ENCODE measurements around the gene RRAS2. TPM values are rescaled to one million over a fixed set of nuclear protein-coding genes. Genes with fewer than 3 reads are reported as not detected.

The RRAS2 gene
- total RNA-seq, 1 donor from 2014 or later, result 36.0 TPM

DNA sequence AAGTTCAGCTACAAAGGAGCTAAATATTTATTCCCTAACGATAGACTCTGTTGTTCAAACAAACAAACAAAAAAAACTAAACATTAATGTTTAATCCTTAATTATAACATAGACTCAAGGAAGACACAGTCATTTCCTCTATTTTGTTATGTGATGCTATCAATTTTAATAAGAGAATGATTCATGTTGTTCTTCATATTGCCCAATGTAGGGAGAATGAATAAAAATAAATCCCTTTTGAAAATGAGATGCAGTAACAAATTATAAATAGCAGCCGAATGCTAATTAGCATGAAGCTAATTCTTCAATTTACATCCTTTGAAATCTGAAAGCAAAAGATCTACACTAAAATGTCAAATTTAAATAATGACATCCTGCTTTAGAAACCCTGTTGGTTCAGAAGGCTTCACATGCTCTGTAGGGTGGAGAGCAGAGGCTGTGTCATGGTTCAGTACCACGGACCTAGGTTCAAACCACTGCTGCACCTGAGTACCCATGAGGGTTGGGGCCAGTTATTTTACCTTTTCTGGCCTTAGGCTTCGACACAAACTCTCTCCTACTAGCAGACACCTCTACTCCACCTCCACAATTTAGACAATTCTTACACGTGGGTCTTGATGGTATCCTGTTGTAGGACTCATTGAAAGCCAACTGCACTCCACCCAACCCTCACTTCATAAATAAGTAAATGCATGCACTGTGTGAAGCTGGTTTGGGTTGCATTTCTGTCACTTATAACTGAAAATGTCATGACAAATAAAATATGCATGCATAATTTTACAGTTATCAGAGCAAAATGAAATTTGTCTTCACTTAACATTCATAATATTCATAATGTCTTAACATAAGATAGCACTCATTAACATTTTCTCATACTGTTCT, 89.0 kb downstream of the RRAS2 start:
- Mint-ChIP-seq H3K9me3 (no peaks in the 10 kb centered on the region), H3K4me3 (no peak overlapping the region), H3K4me1 (ENCODE audit: unreplicated experiment) (peaks cover under 1% of the 10 kb centered on the region), H3K27me3 (no peaks in the 10 kb centered on the region), H3K36me3 (peaks cover 21% of the 10 kb centered on the region), H3K27ac (no peak overlapping the region)
- DNase-seq (ENCODE audit: extremely low spot score, unreplicated experiment), result no peak
- TF ChIP-seq, protein P1, sequence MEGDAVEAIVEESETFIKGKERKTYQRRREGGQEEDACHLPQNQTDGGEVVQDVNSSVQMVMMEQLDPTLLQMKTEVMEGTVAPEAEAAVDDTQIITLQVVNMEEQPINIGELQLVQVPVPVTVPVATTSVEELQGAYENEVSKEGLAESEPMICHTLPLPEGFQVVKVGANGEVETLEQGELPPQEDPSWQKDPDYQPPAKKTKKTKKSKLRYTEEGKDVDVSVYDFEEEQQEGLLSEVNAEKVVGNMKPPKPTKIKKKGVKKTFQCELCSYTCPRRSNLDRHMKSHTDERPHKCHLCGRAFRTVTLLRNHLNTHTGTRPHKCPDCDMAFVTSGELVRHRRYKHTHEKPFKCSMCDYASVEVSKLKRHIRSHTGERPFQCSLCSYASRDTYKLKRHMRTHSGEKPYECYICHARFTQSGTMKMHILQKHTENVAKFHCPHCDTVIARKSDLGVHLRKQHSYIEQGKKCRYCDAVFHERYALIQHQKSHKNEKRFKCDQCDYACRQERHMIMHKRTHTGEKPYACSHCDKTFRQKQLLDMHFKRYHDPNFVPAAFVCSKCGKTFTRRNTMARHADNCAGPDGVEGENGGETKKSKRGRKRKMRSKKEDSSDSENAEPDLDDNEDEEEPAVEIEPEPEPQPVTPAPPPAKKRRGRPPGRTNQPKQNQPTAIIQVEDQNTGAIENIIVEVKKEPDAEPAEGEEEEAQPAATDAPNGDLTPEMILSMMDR (conservative IDR thresholded peaks at IDR 0.05), result no peak

DNA sequence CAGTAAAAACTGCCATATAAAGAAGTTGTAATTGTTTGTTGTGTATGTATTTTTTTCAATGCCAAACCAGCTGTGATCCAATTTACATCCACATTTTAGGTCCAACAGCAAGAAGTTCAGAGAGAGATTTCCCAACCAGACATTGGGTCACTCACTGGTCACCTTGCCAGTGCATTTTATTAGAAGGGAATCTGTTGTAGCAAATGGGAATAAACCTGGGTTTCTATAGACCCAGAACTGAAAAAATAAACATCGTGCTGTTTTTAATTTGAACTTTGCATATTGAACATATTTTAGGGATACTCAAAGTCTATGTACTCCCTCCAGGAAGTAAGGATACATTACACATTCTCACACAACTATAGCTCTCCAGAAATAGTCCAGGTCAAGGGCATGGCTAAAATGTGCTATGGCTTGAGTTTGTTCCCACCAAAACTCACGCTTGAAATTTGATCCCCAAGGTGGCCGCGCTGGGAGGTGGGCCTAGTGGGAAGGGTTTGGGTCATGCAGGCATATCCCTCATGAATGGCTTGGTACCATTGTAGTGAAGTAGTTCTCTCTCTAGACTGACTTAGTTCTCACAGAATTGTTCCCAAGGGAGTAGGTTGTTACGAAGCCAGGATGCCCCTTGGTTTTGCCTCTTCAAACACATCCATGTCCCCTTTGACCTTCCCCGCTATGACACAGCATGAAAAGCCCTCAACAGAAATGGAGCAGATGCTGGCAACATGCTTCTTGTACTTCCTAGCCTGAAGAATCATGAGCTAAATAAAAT, 90.9 kb downstream of the RRAS2 start:
- TF ChIP-seq, protein P1 (conservative IDR thresholded peaks at IDR 0.05), result no peak
- Mint-ChIP-seq H3K4me1 (ENCODE audit: unreplicated experiment) (no peaks in the 10 kb centered on the region), H3K36me3 (peaks cover 25% of the 10 kb centered on the region), H3K27ac (peak overlapping the region; percentile 65), H3K9me3 (no peaks in the 10 kb centered on the region), H3K4me3 (no peak overlapping the region), H3K27me3 (no peaks in the 10 kb centered on the region)
- DNase-seq (ENCODE audit: extremely low spot score, unreplicated experiment), result no peak

DNA sequence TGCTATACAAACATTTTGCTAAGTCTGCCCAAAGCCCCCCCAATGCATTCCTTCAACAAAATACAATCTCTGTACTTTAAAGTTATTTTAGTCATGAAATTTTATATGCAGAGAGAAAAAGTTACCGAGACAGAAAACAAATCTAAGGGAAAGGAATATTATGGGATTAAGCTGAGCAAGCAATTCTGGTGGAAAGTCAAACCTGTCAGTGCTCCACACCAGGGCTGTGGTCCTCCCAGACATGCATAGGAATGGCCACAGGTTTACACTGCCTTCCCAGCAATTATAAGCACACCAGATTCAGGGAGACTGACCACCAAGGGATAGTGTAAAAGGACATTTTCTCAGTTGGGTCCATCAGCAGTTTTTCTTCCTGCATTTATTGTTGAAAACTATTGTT, 92.4 kb downstream of the RRAS2 start:
- no peak for DNase-seq (ENCODE audit: extremely low spot score, unreplicated experiment)
- TF ChIP-seq, protein P1 (conservative IDR thresholded peaks at IDR 0.05), result no peak
- Mint-ChIP-seq H3K4me1 (ENCODE audit: unreplicated experiment) (no peaks in the 10 kb centered on the region), H3K27me3 (no peaks in the 10 kb centered on the region), H3K4me3 (no peak overlapping the region), H3K9me3 (no peaks in the 10 kb centered on the region), H3K27ac (no peak overlapping the region), H3K36me3 (peaks cover 20% of the 10 kb centered on the region)

DNA sequence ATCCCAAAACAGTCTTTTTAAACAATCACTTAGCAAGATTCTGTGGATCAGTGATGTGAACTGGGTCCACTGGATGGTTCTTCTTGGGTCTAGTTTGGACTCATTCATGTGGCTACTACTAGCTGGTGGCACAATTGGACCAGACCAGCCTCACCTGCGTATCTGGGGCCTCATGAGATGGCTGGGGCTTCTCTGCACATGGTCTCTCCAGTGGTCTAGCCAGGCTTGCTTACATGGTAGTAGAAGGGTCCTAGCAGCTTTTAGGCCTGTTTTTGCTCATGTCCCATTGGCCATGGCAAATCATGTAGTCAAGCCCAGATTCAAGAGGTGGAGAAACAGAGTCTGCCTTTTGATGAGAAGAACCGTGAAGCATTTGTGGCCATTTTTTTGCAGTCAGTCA, 94.0 kb downstream of the RRAS2 start:
- H3K9me3 Mint-ChIP-seq, result no peaks in the 10 kb centered on the region
- H3K27me3 Mint-ChIP-seq, result no peaks in the 10 kb centered on the region
- TF ChIP-seq, protein P1 (conservative IDR thresholded peaks at IDR 0.05), result no peak
- no peaks in the 10 kb centered on the region for H3K4me1 Mint-ChIP-seq (ENCODE audit: unreplicated experiment)
- no peak for DNase-seq (ENCODE audit: extremely low spot score, unreplicated experiment)
- H3K27ac Mint-ChIP-seq, result no peak overlapping the region
- no peak overlapping the region for H3K4me3 Mint-ChIP-seq
- peaks cover 20% of the 10 kb centered on the region for H3K36me3 Mint-ChIP-seq

DNA sequence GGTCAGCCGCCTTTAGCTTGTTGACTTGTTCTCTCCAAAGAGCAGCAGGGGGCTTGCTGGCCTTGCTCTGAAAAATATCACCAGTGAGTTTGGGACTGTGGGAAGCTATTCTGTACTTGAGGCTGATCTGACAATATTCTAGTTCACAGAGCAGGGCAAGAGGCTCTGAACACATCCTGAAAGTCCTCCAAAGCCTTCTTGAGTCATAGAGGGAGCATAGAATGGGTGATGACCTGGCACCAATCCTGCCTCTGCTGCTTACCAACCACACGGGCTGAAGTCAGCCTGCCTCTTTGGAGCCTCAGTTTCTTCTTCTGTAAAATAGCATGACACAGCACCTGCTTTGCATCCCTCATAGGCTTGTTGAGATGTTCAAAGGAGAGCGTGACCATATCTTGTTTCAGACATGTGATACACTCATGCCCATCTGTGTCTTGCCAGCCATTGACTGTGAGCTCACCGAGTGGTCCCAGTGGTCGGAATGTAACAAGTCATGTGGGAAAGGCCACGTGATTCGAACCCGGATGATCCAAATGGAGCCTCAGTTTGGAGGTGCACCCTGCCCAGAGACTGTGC, 96.6 kb downstream of the RRAS2 start:
- TF ChIP-seq, protein P1 (conservative IDR thresholded peaks at IDR 0.05), result no peak
- Mint-ChIP-seq H3K4me3 (no peak overlapping the region), H3K27me3 (peaks cover 6% of the 10 kb centered on the region), H3K27ac (no peak overlapping the region), H3K4me1 (ENCODE audit: unreplicated experiment) (peaks cover 6% of the 10 kb centered on the region), H3K36me3 (peaks cover 15% of the 10 kb centered on the region), H3K9me3 (no peaks in the 10 kb centered on the region)
- no peak for DNase-seq (ENCODE audit: extremely low spot score, unreplicated experiment)

Measured in type B pancreatic cell (in vitro differentiated cells).